Activated naive CD4-positive, alpha-beta T cell (primary cell): ENCODE measurements around the gene CFDP1.

Source experiments
- DNase-seq, 4 experiments: peaks; one replicate each; lab custom pipeline; 2025; lab: John Stamatoyannopoulos, UW

CFDP1 gene

DNA sequence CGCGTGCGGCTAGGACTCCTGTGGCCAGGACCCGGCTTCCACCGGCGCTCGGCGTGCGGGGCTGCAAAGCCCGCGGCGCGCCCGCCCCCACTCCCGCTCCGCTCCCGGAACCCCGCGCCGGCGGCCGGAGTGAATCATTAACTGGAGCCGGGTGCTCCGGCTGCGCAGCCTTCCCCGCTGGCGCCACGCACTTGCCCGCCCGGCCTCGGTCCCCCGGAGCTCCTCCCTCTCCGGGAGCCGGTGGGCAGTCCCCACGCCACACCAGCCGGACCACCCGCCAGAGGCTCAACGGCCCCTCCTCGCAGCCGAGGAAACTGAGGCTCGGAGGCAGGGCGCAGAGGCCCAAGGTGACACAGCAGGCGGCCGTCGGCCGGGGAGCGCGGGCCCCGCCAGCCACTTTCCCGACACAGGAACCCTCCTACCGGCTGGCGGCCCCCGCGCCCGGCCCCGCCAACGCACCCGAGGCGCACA lies 182.5 kb downstream of the CFDP1 start:
- no peak for DNase-seq

DNA sequence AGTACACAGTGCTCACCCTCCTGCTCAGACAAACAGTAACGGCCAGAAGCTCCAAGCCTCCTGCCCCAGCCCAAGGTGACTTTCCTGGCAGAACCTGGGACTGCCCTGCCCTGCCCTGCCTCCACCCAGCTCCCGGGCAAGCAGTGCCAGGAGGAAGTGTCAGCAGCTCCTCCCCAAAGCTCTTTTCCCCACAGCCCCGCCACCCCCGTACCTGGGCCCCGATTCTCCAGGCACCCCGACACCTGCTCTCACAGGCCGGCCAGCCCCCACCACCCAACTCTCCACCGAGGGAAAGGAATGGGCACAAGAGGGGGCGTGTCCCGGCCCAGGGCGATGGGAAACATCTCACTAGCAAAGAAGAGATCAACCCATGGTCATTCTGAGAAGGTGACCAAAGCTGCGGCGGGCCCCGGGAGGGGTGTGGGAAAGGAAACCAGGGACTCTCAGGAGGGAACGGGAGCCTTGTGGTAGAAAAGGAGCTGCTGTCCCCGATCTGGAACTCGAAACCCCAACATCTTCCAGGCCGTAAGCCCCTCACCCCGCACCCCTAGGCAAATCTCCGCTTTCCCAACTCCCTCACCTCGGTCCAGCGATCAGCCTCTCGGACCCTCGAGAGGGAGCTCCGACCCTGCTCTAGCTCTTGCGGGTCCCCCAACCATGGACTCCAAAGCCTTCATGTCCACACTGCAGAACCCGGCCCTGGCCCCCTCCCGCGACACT lies 183.1 kb downstream of the CFDP1 start:
- no peak for DNase-seq

- no peak for DNase-seq
These were observed 183.9 kb downstream of the CFDP1 start for GRCh38 chr16:75249441-75249840.

- DNase-seq: no peak
These were observed 184.5 kb downstream of the CFDP1 start for GRCh38 chr16:75248536-75249380.

GRCh38 chr16:75248142-75248535 lies 185.2 kb downstream of the CFDP1 start:
- DNase-seq: no peak

- no peak for DNase-seq
These were observed 186.1 kb downstream of the CFDP1 start for GRCh38 chr16:75247249-75247648.

GRCh38 chr16:75246504-75247205 lies 186.6 kb downstream of the CFDP1 start:
- no peak for DNase-seq

GRCh38 chr16:75244844-75245758 lies 188.2 kb downstream of the CFDP1 start:
- no peak for DNase-seq

- DNase-seq: no peak
These were observed 189.0 kb downstream of the CFDP1 start for GRCh38 chr16:75244225-75244809.
